Limb (tissue), 2 donors: ENCODE measurements around the gene SYPL1.

ENCODE experiments used
- DNase-seq, 2 donors: peaks; one replicate each; pipeline ENCODE4 v3.0.0-alpha.2; 2016; ENCODE audit errors: extremely low spot score in 2 of 2

SYPL1 gene

DNA sequence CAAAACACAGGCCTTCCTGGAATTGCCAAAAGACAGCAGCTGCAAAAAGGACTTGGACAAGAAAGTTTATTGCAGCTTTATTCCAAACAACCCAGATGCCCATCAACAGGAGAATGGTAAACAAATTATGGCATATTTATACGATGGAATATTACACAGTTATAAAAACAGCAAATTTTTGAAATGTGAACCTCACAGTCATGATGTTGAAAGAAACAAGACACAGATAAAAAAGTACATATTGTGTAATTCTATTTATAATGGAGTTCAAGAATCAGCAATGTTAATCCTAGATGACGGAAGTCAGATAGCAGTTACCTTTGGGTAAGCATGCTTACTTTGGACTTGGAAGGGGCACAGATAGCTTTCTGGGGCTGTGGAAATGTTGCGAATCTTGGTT lies 44.4 kb downstream of the SYPL1 start:
- no peak for DNase-seq

DNA sequence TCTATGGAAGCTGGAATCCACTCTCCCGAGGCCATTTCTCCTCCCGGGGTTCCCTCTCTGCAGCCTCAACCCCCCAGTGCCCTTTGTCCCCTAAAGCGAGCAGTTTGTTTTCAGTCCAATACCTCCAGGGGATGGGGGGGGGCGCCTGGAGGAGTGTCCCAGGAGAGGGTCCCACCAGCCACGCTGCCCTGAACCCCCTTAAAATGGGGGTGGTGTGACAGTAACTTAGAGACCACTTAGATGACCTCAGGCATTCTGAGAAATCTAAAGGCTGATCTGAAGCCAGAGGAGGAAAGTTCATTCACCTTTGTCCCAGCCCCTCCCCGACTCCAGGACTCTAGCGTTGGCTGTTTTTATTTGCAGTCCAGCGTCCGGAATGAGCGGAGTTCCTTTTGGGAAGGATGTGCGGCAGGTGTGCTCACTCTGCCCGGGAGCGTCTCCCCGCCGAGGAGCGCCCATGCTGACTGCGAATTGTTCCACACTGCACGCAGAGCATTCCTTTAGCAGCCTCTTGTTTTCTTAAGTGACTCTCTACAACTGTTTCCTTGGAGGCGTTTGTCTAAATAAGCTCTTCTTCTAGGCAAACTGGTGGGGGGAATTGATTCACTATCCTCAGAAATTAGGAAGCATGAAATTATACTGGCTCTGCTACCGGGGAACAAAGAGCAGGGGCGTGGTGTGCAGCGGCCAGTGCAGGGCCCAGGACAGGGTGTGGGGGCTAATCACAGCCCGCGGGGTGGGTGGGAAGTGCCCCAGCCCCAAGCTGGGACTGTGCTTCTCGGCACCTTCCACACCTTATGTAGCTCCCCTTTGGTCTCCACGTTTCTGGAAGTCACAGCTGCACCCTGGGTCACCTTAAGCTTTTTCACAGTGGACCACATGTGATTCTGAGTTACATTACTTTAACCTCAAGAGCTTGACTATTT lies 46.3 kb downstream of the SYPL1 start:
- peak in 1 of 2 donors; percentile 38 for DNase-seq

DNA sequence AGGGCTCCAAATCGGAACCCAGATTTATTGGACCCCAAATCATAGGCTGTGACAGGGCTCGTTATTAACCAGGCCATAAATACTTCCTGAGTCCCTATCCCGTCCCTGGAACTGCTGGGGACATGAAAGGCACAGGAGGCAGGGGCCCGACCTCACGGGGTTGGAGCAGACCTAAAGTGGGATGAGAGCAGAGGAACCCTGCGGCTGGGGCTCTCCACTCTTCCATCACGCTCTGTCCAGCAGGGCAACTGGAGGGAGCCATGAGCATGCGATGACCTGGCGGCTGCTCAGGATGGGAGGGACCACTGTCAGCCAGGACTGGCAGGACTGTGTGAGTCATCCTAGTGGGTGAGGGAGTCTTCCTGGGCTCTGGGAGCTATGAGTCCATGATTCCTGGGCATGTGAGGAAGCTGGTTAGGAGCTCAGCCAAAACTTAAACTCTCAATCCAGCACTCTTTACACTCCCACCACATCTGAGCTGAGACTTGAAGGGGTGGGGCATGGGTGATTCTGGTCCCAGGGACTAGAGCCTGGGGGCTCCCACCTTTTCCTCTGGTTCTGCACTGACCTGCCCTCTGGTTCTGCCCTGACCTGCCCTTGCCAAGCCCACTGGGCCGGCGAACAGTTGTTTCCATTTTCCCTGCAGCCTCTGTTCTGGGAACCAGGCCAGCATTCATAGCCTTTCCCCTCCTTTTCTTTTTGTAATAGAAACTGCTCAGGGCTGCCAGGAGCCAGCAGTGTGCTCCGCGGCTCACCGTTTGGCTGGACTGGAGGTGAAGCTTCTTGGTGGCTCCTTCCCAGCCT lies 47.1 kb downstream of the SYPL1 start:
- DNase-seq: peak; percentile 79 to 80

DNA sequence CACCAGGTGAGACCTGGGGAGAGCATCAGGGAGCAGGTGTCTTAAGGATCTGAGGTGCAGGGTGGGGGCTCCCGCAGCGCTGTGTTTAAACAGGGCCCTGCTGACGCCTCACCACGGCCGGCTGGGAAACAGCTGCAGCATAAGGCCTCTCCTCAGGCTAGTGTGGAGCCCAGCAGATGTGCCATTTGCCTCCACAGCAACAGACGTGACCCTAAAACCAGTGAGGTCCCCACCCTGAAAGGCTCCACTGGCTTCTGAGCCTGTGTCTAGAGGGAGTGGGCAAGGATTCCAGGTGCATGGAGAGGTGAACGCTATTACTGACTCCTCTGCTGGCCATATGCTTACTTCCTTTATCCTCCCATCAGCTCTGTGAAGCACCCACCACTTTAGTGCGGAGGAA lies 47.8 kb downstream of the SYPL1 start:
- DNase-seq: peak in 1 of 2 donors; percentile 40

DNA sequence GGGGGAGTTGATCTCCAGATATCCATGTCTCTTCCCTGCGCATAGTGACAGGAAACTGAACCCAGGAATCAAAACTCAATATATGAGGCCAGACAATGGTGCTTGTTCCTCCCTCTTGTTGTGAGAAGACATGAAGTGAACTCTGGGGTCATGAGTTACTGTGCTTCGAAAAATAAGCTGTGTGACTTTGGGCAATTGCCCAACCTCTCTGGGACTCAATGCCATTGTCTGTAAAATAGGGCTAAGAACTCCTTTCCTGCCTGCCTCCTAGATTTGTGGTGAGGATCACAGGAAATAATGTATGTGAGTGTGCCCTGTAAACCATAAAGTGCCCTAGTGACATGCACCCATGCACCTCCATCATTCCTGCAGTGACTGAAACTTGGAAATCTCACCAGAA lies 48.4 kb downstream of the SYPL1 start:
- no peak for DNase-seq

DNA sequence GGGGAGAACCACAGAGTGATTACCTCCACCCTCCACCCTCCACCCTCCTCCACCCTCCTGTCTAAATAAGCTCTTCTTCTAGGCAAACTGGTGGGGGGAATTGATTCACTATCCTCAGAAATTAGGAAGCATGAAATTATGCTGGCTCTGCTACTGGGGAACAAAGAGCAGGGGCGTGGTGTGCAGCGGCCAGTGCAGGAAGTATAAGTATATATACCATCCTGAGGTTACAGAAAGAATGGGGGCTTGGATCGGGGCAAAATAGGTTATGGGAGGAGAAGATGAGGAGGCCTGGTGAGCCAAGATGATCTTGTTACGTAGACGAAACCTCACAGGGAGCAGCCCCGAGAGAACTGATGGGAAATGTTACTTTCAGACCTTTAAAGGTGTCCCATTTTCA lies 49.1 kb downstream of the SYPL1 start:
- no peak for DNase-seq

DNA sequence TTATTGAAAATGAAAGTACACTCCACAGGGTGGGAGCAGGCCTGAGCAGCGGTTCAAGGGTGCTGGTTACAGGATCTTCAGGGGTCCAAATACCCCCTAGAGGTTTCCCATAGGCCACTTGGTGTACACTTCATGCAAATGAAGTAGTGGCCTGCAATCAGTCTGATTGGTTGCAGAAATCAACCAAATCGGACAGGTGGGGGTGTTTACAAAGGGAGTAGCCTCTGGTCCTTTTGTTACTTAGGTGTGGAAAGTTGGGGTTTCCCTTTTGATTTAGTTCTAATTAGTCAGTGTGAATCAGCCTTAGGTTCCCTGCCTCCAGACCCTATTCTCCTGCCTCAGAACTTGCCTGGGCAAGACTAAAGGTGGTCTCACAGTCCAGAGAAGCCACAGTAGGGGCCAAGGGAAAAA lies 49.6 kb downstream of the SYPL1 start:
- DNase-seq: no peak

DNA sequence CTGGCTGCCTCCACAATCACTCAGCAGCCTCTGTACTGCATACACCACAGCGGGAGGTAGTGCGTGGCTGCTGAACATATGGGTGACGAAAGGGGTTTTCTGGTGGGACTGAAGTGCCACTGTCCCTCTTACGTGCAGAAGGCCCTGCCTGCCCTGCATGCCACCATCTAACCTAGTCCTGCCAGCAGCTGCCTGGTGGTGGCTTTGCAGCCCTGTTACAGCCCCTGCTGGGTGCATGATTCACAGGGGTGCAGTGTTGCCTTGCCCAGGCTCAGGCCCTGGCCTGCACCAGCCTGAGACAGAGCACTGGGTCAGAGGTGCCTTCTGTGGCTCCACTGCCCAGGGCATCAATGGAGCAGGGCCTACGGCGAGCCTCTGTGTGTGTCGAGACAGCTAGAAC lies 50.1 kb downstream of the SYPL1 start:
- no peak for DNase-seq

DNA sequence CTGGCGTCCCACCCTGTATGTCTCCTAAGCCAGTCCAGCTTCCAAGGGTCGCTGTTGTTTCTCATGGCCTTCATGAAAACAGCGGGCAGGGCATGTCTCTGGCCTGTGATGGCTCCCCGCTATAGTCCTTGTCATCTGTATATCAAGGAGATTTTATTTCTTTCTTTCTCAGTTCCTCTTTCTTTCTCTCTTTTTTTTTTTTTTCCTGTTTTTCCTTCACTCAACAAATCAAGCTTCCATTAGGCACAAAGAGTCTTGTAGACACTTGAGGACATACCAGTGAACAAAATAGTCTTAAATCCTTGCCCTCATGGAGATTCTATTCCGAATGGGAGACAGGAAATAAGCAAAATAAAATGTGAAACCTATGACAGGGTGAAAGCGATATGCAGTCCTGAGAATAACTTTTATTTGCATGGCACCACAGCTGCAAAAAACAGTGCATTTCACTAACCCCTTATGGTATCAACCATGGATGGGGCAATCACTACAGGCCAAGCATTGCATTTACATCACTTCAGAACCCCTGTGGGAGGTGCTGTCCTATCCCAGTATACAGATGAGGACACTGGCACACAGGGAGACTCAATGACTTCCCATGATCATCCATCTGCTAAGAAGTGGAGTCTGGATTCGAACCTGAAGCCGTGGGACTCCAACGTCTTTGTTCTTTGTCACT lies 50.7 kb downstream of the SYPL1 start:
- no peak for DNase-seq

DNA sequence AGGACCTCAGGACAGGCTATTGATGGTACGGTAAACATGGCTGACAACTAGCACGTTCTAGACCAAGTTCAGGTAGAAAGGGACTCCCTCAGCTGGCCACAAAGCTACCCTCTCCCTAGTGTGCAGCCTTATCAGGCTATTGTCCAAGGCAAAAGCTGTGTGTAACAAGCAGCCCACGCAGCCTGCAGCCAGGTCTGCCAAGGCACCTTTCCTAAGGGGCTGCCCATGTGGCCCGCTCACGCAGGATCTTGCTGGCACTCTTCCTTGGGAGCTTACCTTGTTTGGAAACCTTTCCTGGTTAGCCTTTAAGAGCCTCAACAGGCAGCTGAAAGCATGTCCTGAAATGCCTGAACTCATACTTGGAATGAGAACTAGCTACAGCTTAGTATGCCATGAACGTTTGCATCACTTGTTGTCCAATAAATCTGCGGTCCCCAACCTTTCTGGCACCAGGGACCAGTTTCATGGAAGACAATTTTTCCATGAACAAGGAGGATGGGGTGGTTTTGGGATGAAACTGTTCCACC lies 51.7 kb downstream of the SYPL1 start:
- DNase-seq: no peak

DNA sequence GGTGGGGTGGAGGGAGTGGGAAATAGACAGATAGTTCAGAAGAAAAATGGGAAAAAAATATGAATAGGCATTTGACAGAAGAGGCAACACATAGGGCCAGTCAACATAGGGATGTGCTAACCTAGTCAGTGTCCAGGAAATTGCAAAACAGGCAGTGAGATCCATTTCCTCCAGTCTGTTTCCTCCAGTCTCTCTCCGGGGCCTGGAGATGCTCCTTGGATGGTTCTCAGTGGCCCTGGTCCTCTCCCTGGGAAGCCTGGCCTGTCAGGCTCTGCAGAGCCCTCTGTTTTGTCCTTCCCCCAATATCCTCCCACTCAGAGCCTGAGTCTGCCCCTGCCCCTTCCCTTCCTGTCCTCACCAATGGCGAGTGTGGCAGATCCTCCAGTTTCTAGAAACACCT lies 52.6 kb downstream of the SYPL1 start:
- no peak for DNase-seq

DNA sequence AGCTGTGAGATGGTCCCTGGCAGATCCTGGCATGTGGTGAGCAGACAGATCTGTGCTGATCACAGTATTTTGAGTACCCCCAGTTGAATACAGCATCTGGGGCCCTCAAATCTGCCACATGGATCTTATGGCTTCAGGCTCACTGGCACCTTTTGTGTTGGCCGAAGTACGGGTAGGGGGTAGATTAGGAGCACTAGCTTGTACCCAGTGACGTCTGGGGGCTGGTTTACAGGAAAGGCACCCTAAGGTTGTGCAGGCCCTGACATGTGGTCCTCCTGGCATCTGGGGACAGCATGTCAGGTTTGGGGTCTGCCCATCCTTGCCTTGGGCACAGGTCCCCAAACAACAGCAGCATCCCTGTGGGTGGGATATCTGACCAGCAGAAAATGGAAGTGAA lies 53.2 kb downstream of the SYPL1 start:
- DNase-seq: no peak

DNA sequence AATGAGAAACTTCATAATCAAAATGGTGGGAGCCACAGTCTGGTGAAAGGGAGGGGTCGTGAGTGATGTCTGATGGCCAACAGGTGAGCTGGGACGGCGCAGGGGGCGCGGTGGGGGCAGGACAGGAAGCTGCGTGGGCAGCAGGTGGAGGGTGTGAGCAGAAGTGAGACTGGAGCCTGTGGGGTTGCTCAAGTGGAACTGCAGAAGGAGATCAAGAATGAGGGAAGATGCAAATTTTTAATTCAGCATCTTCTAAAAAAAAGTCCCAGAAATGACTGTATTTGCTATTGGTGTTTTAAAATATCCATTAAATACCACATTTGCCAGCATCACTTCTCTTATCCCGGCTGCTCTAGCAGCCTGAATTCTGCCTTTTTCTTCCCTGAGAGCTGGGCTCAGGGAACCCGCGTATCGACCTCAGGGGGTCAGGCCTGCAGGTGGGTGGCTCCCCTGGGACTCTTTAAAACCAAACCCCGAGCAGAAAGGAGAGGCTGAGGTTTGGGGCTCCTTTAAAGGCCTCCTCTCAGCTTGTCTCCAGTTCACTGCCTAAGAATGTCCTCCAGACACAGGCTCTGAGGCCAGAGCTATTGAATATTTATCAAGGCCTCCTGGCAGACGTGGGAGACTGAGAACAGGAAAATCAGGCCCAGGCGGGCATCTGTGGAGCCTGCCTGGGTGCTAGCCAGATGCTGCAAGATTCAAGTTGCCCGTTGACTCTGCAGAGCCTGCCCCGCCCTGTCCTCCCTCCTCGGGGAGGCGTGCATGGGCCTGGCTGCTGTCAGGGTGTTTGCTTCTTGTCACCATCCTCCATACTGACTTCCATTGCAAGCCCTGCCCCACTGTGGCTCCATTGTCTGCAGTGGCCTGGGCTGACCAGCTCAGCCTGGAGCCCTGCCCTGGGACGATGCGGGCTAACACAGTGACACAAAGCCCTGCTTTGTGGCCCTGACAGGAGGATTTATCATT lies 53.9 kb downstream of the SYPL1 start:
- DNase-seq: no peak

DNA sequence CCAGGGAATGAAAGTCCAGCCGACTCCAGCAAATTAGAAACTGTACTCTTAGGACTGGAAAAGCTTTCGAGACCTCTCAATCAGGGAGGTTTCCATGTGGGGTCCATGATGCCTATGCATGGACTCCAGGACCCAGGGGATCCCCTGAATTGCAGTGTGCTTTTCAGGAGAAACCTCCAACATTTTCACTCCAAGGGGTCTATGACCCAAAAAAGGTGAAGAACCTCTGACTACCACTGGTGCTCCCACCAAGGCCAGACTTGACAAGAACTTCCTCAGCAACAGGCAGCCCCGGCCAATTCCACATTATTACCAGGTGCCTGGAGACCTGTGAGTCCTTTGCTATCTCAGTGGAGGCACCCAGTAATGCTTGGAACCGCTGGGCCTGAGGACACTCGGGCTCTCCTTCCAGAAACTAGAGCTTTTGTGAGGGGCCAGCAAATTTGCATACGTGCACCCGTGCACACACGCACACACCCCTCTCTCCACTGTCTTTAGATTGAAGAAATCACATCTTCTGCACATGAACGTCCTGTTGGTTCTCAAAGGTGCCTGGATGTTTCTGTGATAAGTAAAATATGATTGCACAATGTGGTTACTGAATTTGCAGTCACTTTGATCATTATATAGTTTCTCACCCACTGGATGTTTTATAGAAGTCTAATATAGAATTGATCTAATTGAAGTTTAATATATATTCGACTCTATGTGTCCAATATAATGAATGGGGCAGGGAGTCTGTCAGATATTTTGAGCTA lies 54.7 kb downstream of the SYPL1 start:
- no peak for DNase-seq

DNA sequence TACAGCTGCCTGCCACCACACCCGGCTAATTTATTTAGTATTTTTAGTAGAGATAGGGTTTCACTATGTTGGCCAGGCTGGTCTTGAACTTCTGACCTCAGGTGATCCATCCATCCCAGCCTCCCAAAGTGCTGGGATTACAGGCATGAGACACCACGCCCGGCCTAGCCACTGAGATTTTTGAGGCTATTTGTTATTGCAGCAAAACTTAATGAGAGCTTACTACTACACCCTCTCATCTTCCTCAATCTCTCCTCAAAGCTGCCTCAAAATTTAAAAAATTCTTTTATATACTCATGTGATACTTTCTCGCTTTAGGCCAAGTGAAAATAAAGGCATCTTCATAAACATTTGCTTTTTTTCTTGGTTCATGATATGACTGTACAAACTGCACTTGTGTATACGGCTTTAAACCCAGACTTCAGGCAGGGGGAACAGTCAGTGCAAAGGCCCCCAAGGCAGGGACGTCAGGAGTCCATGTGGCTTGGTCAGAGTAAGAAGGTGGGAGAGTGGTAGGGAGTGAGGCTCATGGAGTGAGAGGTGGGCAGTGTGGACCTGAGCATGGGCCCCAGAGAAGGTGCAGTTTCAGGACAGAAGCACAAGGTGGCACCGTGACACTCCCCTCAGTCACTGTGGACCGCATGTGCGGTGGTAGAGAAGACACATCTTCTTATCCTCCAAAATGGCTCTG lies 55.5 kb downstream of the SYPL1 start:
- peak; percentile 34 to 70 for DNase-seq

DNA sequence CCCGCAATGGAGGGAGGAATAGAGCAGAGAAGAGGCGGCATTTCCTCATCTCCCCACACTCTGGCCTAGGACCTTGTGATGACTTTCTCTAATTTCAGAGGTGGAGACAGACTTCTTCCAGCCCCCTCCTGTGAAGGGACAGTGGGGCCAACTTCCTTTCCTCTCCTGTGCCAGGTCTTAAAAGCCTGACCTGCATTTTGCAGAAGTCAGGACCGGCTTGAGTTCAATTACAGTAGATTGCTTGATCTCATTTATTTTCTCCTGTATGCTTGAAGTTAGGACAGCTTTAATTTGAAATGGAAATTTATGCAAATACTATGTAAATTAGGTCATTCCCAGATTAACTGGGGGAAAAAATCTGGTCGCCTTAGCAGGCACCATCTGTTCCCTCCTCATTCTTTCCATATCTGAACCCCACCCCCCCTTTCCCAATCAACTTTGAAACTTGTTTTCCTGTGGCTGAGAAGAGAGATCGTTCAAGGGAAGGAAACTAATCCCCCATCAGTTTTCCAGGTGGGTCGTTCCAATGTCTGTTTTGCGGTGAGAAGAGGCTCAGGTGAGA lies 57.1 kb downstream of the SYPL1 start:
- DNase-seq: no peak

DNA sequence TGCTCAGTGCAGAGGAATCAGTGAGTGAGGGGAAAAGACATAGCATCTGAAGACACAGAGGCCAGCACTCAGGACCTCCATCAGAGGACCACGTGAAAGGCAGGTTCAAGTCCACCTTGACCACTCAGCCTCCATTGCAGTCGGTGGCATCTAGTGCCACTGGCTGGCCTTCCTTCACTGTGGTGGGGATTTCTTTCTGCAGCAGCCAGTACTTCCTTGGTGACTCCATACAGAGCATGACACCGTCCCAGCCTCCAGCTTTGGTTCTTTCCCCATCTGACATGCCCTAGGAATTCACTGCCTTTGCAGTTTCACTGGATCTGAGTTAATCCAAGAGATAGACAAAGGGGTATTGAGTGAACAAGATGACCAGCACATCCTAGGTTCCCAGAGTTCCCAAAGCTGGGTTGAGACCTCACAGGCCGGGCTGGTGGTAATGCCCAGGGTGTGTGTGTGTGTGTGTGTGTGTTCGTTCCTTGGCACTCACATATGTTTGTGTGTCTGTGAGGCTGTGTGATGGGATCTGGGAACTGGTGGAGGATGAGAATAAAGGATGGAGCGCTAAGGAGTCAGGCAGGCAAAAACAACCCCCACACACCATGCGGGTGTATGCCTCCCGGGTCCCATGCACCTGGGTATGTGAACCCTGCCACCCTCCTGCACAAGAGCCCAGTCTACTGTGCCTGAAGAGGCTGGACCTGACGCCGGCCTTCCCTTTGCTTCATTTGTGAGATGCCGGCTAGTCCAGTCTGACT lies 57.8 kb downstream of the SYPL1 start:
- no peak for DNase-seq

DNA sequence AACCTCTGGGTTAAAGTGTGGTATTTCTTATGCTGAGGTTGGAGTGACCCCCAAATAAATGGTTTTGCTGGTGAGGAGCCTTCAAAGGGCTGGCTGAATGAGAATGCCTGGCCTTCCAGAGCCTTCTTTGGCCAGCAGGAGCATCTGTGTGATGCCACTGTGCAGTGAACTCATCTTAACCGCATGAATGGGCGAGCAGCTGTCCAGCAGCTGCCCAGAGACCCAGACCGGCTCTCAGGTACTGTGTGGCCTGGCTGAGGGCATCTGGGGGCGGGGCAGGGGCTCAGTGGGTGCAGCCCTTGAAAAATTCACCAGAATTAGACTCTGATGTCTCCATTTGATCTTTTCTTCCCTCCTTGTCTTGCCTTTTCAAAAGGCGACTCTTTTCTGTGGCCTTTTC lies 59.0 kb downstream of the SYPL1 start:
- DNase-seq: no peak
